ENCODE results near the gene TMPRSS13.

The TMPRSS13 gene

DNA sequence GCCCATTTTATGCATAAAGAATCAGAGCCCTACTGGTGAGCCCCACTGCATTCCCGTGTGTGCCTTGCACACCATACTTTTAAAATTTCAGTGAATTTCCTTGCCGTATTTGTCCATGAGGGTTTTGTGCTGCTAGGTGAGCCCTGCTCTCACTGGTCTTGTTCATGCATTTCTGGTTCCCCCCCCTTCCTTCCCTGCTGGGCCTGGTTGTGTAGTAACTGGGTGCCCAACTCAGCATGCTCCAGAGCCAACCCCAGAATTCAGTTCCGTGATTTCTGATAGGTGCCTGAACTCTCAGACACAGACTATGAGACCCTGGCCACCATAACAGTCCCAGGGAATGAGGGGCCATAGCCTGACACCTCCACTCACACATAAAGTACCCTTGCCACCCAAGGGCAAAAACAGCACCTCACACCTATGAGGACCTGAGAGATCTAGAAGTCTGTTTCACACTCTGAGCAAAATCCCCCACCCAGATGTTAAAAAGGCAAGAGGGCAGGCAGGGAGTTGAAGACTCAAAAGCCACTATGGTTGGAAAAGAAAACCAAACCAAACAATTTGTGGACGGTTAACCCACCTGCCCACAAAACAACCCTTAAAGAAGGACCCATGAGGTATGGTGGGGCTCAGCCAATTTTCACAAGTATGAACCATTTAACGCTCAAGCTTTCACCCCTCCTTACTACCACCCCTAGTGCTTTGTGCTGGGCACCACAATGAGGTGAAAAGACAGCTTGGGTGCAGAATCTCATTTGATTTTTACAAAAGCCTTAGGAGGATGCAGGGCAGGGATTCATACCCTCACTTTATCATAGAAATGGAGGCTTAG, 40.2 kb upstream of the TMPRSS13 start:
- Histone ChIP-seq H3K27me3 (ENCODE audit: control insufficient read depth, insufficient read depth, low read length) (no peaks in the 10 kb centered on the region), H3K27ac (ENCODE audit: low read length) (no peak overlapping the region), H3K4me1 (ENCODE audit: control insufficient read depth, insufficient read depth, low read length) (no peaks in the 10 kb centered on the region), H3K4me3 (ENCODE audit: low read length) (no peak overlapping the region), H3K36me3 (ENCODE audit: control insufficient read depth, insufficient read depth, low read length) (no peaks in the 10 kb centered on the region), H3K9me3 (ENCODE audit: control insufficient read depth, insufficient read depth, low read length) (no peaks in the 10 kb centered on the region)
- no CpG with 5 or more reads among the region's 5 CpGs for WGBS (ENCODE audit: insufficient coverage, insufficient read length)
- DNase-seq (ENCODE audit: low read depth, low spot score) = no peak

GRCh38 chr11:117966908-117967307, 37.7 kb upstream of the TMPRSS13 start:
- no peaks in the 10 kb centered on the region for H3K36me3 ChIP-seq (ENCODE audit: control insufficient read depth, insufficient read depth, low read length)
- H3K4me3 ChIP-seq (ENCODE audit: low read length) = no peak overlapping the region
- WGBS (ENCODE audit: insufficient coverage, insufficient read length) = no CpG with 5 or more reads among the region's 8 CpGs
- no peak for DNase-seq (ENCODE audit: low read depth, low spot score)
- H3K27ac ChIP-seq (ENCODE audit: low read length) = no peak overlapping the region
- H3K9me3 ChIP-seq (ENCODE audit: control insufficient read depth, insufficient read depth, low read length) = no peaks in the 10 kb centered on the region
- H3K27me3 ChIP-seq (ENCODE audit: control insufficient read depth, insufficient read depth, low read length) = no peaks in the 10 kb centered on the region
- no peaks in the 10 kb centered on the region for H3K4me1 ChIP-seq (ENCODE audit: control insufficient read depth, insufficient read depth, low read length)

- H3K9me3 ChIP-seq (ENCODE audit: control insufficient read depth, insufficient read depth, low read length) = no peaks in the 10 kb centered on the region
- H3K27ac ChIP-seq (ENCODE audit: low read length) = no peak overlapping the region
- no peaks in the 10 kb centered on the region for H3K36me3 ChIP-seq (ENCODE audit: control insufficient read depth, insufficient read depth, low read length)
- H3K27me3 ChIP-seq (ENCODE audit: control insufficient read depth, insufficient read depth, low read length) = no peaks in the 10 kb centered on the region
- DNase-seq (ENCODE audit: low read depth, low spot score) = no peak
- no peak overlapping the region for H3K4me3 ChIP-seq (ENCODE audit: low read length)
- no CpG with 5 or more reads among the region's 3 CpGs for WGBS (ENCODE audit: insufficient coverage, insufficient read length)
- H3K4me1 ChIP-seq (ENCODE audit: control insufficient read depth, insufficient read depth, low read length) = no peaks in the 10 kb centered on the region
These were observed 33.6 kb upstream of the TMPRSS13 start for GRCh38 chr11:117962826-117963225.

GRCh38 chr11:117961896-117962295, 32.7 kb upstream of the TMPRSS13 start:
- no peaks in the 10 kb centered on the region for H3K36me3 ChIP-seq (ENCODE audit: control insufficient read depth, insufficient read depth, low read length)
- no peak overlapping the region for H3K27ac ChIP-seq (ENCODE audit: low read length)
- no CpG with 5 or more reads among the region's 10 CpGs for WGBS (ENCODE audit: insufficient coverage, insufficient read length)
- no peaks in the 10 kb centered on the region for H3K27me3 ChIP-seq (ENCODE audit: control insufficient read depth, insufficient read depth, low read length)
- no peak for DNase-seq (ENCODE audit: low read depth, low spot score)
- no peak overlapping the region for H3K4me3 ChIP-seq (ENCODE audit: low read length)
- H3K4me1 ChIP-seq (ENCODE audit: control insufficient read depth, insufficient read depth, low read length) = no peaks in the 10 kb centered on the region
- no peaks in the 10 kb centered on the region for H3K9me3 ChIP-seq (ENCODE audit: control insufficient read depth, insufficient read depth, low read length)

- DNase-seq (ENCODE audit: low read depth, low spot score) = no peak
- Histone ChIP-seq H3K27me3 (ENCODE audit: control insufficient read depth, insufficient read depth, low read length) (no peaks in the 10 kb centered on the region), H3K4me3 (ENCODE audit: low read length) (no peak overlapping the region), H3K27ac (ENCODE audit: low read length) (no peak overlapping the region), H3K36me3 (ENCODE audit: control insufficient read depth, insufficient read depth, low read length) (no peaks in the 10 kb centered on the region), H3K9me3 (ENCODE audit: control insufficient read depth, insufficient read depth, low read length) (no peaks in the 10 kb centered on the region), H3K4me1 (ENCODE audit: control insufficient read depth, insufficient read depth, low read length) (no peaks in the 10 kb centered on the region)
- WGBS (ENCODE audit: insufficient coverage, insufficient read length) = no CpG with 5 or more reads among the region's 1 CpG
These were observed 31.2 kb upstream of the TMPRSS13 start for GRCh38 chr11:117960406-117960805.

GRCh38 chr11:117959438-117960149, 30.4 kb upstream of the TMPRSS13 start:
- Histone ChIP-seq H3K27me3 (ENCODE audit: control insufficient read depth, insufficient read depth, low read length) (no peaks in the 10 kb centered on the region), H3K36me3 (ENCODE audit: control insufficient read depth, insufficient read depth, low read length) (no peaks in the 10 kb centered on the region), H3K27ac (ENCODE audit: low read length) (no peak overlapping the region), H3K4me1 (ENCODE audit: control insufficient read depth, insufficient read depth, low read length) (no peaks in the 10 kb centered on the region), H3K4me3 (ENCODE audit: low read length) (no peak overlapping the region), H3K9me3 (ENCODE audit: control insufficient read depth, insufficient read depth, low read length) (no peaks in the 10 kb centered on the region)
- no peak for DNase-seq (ENCODE audit: low read depth, low spot score)
- WGBS (ENCODE audit: insufficient coverage, insufficient read length) = no CpG with 5 or more reads among the region's 1 CpG

DNA sequence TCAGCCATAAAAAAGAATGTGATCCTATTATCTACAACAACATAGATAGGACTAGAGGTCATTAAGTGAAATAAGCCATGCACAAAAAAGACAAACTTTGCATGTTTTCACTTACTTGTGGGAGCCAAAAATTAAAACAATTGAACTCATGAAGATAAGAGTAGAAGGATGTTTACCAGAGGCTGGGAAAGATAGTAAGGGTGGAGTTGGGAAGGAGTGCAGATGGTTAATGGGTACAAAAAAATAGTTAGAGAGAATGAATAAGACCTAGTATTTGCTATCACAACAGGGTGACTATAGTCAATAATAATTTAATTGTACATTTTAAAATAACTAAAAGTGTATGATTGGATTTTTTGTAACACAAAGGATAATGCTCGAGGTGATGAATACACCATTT, 29.7 kb upstream of the TMPRSS13 start:
- no peaks in the 10 kb centered on the region for H3K9me3 ChIP-seq (ENCODE audit: control insufficient read depth, insufficient read depth, low read length)
- WGBS (ENCODE audit: insufficient coverage, insufficient read length) = no CpG with 5 or more reads among the region's 1 CpG
- no peak overlapping the region for H3K27ac ChIP-seq (ENCODE audit: low read length)
- no peaks in the 10 kb centered on the region for H3K36me3 ChIP-seq (ENCODE audit: control insufficient read depth, insufficient read depth, low read length)
- DNase-seq (ENCODE audit: low read depth, low spot score) = no peak
- H3K4me1 ChIP-seq (ENCODE audit: control insufficient read depth, insufficient read depth, low read length) = no peaks in the 10 kb centered on the region
- no peaks in the 10 kb centered on the region for H3K27me3 ChIP-seq (ENCODE audit: control insufficient read depth, insufficient read depth, low read length)
- H3K4me3 ChIP-seq (ENCODE audit: low read length) = no peak overlapping the region

- H3K9me3 ChIP-seq (ENCODE audit: control insufficient read depth, insufficient read depth, low read length) = no peaks in the 10 kb centered on the region
- H3K27me3 ChIP-seq (ENCODE audit: control insufficient read depth, insufficient read depth, low read length) = no peaks in the 10 kb centered on the region
- WGBS (ENCODE audit: insufficient coverage, insufficient read length) = no CpG with 5 or more reads among the region's 3 CpGs
- H3K36me3 ChIP-seq (ENCODE audit: control insufficient read depth, insufficient read depth, low read length) = no peaks in the 10 kb centered on the region
- no peak overlapping the region for H3K4me3 ChIP-seq (ENCODE audit: low read length)
- no peaks in the 10 kb centered on the region for H3K4me1 ChIP-seq (ENCODE audit: control insufficient read depth, insufficient read depth, low read length)
- no peak for DNase-seq (ENCODE audit: low read depth, low spot score)
- no peak overlapping the region for H3K27ac ChIP-seq (ENCODE audit: low read length)
These were observed 23.9 kb upstream of the TMPRSS13 start for GRCh38 chr11:117953024-117953671.

- Histone ChIP-seq H3K27me3 (ENCODE audit: control insufficient read depth, insufficient read depth, low read length) (no peaks in the 10 kb centered on the region), H3K9me3 (ENCODE audit: control insufficient read depth, insufficient read depth, low read length) (no peaks in the 10 kb centered on the region), H3K36me3 (ENCODE audit: control insufficient read depth, insufficient read depth, low read length) (no peaks in the 10 kb centered on the region), H3K4me1 (ENCODE audit: control insufficient read depth, insufficient read depth, low read length) (no peaks in the 10 kb centered on the region), H3K4me3 (ENCODE audit: low read length) (no peak overlapping the region), H3K27ac (ENCODE audit: low read length) (no peak overlapping the region)
- no peak for DNase-seq (ENCODE audit: low read depth, low spot score)
- no CpG with 5 or more reads among the region's 15 CpGs for WGBS (ENCODE audit: insufficient coverage, insufficient read length)
These were observed 22.1 kb upstream of the TMPRSS13 start for GRCh38 chr11:117950993-117951961.

DNA sequence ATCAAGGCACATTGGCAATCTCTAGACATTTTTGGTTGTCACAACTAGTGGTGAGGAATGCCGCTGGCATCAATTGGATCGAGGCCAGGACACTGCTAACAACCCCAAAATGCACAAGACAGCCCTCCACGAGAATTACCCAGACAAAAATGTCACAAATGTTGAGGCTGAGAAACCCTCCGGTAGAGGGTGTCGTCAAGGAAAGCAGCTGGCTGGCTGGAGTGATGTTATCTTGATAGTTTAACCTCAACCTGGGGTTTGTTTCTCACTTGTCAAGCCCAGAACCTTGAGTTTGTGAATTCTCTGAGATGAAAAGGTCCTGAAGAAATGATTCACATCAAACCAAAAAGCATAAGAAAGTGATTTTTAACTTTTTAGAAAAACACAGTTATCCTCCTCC, 21.1 kb upstream of the TMPRSS13 start:
- Histone ChIP-seq H3K4me3 (ENCODE audit: low read length) (no peak overlapping the region), H3K27ac (ENCODE audit: low read length) (no peak overlapping the region), H3K36me3 (ENCODE audit: control insufficient read depth, insufficient read depth, low read length) (no peaks in the 10 kb centered on the region), H3K4me1 (ENCODE audit: control insufficient read depth, insufficient read depth, low read length) (no peaks in the 10 kb centered on the region), H3K27me3 (ENCODE audit: control insufficient read depth, insufficient read depth, low read length) (no peaks in the 10 kb centered on the region), H3K9me3 (ENCODE audit: control insufficient read depth, insufficient read depth, low read length) (no peaks in the 10 kb centered on the region)
- WGBS (ENCODE audit: insufficient coverage, insufficient read length) = no CpG with 5 or more reads among the region's 5 CpGs
- DNase-seq (ENCODE audit: low read depth, low spot score) = no peak
